Large intestine (tissue), 3 donors: ENCODE results near the gene POMZP3. TPM values are rescaled to one million over a fixed set of nuclear protein-coding genes. Genes with fewer than 3 reads are reported as not detected.
"Not testable (repeated sequence)": the region's sequence is repeated elsewhere in the genome, so short reads cannot be mapped to it uniquely, and the experiment has no call there.

ENCODE experiments used
- DNase-seq, 2 donors: peaks; one replicate each; pipeline versions ENCODE4 v3.0.0 to v3.0.0-alpha.2; 2013
- H3K27ac ChIP-seq: one replicate; pipeline ENCODE4 v1.5.1; 2013; ENCODE audit warnings: low read length
- H3K27me3 ChIP-seq: 2 replicates; pipeline ENCODE4 v1.6.1; 2013; ENCODE audit warnings: low read length; ENCODE audit not compliant: control insufficient read depth, insufficient read depth
- H3K36me3 ChIP-seq: 2 replicates; pipeline ENCODE4 v1.6.1; 2013; ENCODE audit warnings: low read length; ENCODE audit not compliant: control insufficient read depth, insufficient read depth
- H3K4me1 ChIP-seq: one replicate; pipeline ENCODE4 v1.6.1; 2013; ENCODE audit warnings: low read length; ENCODE audit not compliant: control insufficient read depth, insufficient read depth
- H3K4me3 ChIP-seq: one replicate; pipeline ENCODE4 v1.5.1; 2013; ENCODE audit warnings: low read length
- H3K9me3 ChIP-seq: one replicate; pipeline ENCODE4 v1.6.1; 2013; ENCODE audit warnings: mild to moderate bottlenecking, low read depth, low read length, moderate library complexity; ENCODE audit not compliant: control insufficient read depth
- WGBS: methylation state at CpG from one replicate; pipeline ENCODE4 v1.1.5; 2013; ENCODE audit warnings: low lambda C conversion rate; ENCODE audit not compliant: insufficient coverage; 5-methylcytosine and 5-hydroxymethylcytosine counted together
- polyA plus RNA-seq: library from polyadenylated mRNA; unstranded; fragments of 120-200 nt; gene quantifications from one replicate; pipeline ENCODE4 v1.2.1, GENCODE V29; 2013

Gene POMZP3
- polyA plus RNA-seq, 1 donor = 18.5 TPM

DNA sequence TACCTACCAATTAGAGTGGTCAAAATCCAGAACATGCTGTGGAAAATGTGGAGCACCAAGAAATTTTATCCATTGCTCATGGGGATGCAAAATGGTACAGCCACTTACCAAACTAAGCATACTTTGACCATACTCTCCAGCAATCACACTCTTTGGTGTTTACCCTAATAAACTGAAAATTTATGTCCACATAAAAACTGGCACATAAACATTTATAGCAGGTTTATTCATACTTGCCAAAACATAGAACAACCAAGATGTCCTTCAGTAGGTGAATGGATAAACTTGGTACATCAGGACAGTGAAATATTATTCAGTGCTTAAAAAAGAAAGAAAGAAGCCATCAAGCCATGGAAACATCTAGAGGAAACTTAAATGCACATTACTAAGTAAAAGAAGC, 59.3 kb downstream of the POMZP3 start:
- H3K4me3 ChIP-seq, H3K27me3 ChIP-seq, DNase-seq, H3K27ac ChIP-seq, H3K4me1 ChIP-seq, H3K36me3 ChIP-seq, H3K9me3 ChIP-seq: not testable (repeated sequence)

DNA sequence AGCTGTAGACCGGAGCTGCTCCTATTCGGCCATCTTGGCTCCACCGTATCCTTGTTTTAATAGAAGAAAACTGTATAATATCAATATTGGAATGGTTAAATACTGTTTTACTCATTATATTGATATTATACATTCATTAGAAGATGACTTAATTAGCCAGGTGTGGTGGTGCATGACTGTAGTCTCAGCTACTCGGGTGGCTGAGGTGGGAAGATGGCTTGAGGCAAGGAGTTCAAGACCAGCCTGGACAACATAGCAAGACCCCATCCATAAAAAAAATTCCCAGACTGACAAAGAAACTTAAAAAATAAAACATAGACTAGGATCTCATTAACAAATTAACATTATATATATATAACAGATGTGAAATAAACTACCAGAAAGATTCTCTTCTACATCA, 59.8 kb downstream of the POMZP3 start:
- not testable (repeated sequence) for H3K4me3 ChIP-seq, H3K27me3 ChIP-seq, H3K4me1 ChIP-seq, DNase-seq, H3K9me3 ChIP-seq, H3K27ac ChIP-seq, H3K36me3 ChIP-seq
- no CpG with 5 or more reads among the region's 4 CpGs for WGBS

DNA sequence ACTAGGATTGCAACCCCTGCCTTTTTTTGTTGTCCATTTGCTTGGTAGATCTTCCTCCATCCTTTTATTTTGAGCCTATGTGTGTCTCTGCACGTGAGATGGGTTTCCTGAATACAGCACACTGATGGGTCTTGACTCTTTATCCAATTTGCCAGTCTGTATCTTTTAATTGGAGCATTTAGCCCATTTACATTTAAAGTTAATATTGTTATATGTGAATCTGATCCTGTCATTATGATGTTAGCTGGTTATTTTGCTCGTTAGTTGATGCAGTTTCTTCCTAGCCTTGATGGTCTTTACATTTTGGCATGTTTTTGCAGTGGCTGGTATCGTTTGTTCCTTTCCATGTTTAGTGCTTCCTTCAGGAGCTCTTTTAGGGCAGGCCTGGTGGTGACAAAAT, 62.1 kb downstream of the POMZP3 start:
- H3K27ac ChIP-seq, H3K4me3 ChIP-seq, H3K9me3 ChIP-seq, DNase-seq, H3K27me3 ChIP-seq, H3K4me1 ChIP-seq, H3K36me3 ChIP-seq: not testable (repeated sequence)
- 100% methylated on average over 2 of the region's 3 CpGs for WGBS

DNA sequence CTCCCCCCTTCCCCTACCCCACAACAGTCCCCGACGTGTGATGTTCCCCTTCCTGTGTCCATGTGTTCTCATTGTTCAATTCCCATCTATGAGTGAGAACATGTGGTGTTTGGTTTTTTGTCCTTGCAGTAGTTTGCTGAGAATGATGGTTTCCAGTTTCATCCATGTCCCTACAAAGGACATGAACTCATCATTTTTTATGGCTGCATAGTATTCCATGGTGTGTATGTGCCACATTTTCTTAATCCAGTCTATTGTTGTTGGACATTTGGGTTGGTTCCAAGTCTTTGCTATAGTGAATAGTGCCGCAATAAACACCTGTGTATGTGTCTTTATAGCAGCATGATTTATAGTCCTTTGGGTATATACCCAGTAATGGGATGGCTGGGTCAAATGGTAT, 65.7 kb downstream of the POMZP3 start:
- no CpG with 5 or more reads among the region's 3 CpGs for WGBS
- not testable (repeated sequence) for H3K9me3 ChIP-seq, H3K27me3 ChIP-seq, H3K27ac ChIP-seq, H3K4me3 ChIP-seq, H3K36me3 ChIP-seq, DNase-seq, H3K4me1 ChIP-seq

DNA sequence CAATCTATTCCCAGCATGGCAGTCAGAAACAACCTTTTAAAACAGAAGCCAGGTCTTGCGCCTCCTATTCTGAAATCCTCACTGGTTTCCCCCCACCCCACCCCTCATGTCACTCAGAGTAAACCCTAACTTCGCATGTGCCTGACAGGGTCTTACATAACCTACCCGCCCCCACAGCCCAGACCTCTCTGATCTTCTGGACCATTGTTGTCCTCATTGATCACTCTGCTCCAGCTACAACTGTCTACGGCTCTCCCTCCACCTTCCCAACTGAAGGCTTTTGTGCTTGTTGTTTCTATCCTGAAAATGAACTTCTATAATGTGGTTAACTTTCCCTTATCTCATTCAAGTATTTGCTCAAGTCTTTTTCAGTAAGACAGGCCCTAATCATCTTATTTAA, 66.9 kb downstream of the POMZP3 start:
- not testable (repeated sequence) for H3K27ac ChIP-seq, DNase-seq, H3K4me3 ChIP-seq, H3K4me1 ChIP-seq, H3K9me3 ChIP-seq, H3K36me3 ChIP-seq, H3K27me3 ChIP-seq
- WGBS = 60% methylated on average over 1 of the region's 4 CpGs

Other genes with a start within 250 kb of the POMZP3 start
- gene SSC4D, start 217.6 kb downstream of the POMZP3 start, polyA plus RNA-seq = 1.2 TPM
- gene ZP3, start 202.3 kb downstream of the POMZP3 start, polyA plus RNA-seq = 2.9 TPM
- gene DTX2, start 165.6 kb downstream of the POMZP3 start, polyA plus RNA-seq = 17.4 TPM
- gene UPK3B, start 116.7 kb downstream of the POMZP3 start, polyA plus RNA-seq = 48.0 TPM
- 1.2 TPM for gene SPDYE16, start 84.0 kb downstream of the POMZP3 start, polyA plus RNA-seq